Keratinocyte (primary cell): ENCODE results near the gene CHRDL1.

Experiments used
- EZH2 ChIP-seq: IDR thresholded peaks from one replicate; pipeline ENCODE4 v1.6.1; 2012; ENCODE audit warnings: inconsistent platforms, mild to moderate bottlenecking, low read length, moderate library complexity
- TF ChIP-seq, protein P1 (sequence below), 3 experiments: IDR thresholded peaks in 1 of 3; conservative IDR thresholded peaks in 1 of 3; optimal IDR thresholded peaks in 1 of 3; 2 replicates in 2 of 3; 3 replicates in 1 of 3; pipeline versions ENCODE3 to v1.5.1; 2011; ENCODE audit warnings: low read length in 3 of 3, mild to moderate bottlenecking in 3 of 3, moderate library complexity in 2 of 3, control low read depth in 1 of 3, inconsistent platforms in 1 of 3; ENCODE audit not compliant: insufficient read depth in 2 of 3; ENCODE audit errors: extremely low read depth in 1 of 3

DNA sequence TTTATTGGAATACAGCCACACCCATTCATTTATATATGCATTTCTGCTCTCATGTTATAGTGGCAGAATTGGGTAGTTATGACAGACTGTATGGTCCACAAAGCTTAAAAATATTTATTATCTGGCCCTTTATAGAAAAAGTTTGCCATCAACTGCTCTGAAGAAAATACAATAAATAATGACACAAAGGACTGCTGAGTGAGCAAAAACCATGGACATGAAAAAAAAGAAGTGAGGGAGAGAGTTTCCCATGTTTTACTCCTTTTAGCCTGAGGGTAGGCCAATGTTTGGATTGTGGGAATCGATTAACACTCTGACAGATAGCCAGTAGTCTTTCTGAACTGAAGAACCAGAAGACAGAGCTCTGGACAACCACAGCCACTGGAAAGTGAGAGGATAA is 149.2 kb downstream of the CHRDL1 start:
- TF ChIP-seq, protein P1, sequence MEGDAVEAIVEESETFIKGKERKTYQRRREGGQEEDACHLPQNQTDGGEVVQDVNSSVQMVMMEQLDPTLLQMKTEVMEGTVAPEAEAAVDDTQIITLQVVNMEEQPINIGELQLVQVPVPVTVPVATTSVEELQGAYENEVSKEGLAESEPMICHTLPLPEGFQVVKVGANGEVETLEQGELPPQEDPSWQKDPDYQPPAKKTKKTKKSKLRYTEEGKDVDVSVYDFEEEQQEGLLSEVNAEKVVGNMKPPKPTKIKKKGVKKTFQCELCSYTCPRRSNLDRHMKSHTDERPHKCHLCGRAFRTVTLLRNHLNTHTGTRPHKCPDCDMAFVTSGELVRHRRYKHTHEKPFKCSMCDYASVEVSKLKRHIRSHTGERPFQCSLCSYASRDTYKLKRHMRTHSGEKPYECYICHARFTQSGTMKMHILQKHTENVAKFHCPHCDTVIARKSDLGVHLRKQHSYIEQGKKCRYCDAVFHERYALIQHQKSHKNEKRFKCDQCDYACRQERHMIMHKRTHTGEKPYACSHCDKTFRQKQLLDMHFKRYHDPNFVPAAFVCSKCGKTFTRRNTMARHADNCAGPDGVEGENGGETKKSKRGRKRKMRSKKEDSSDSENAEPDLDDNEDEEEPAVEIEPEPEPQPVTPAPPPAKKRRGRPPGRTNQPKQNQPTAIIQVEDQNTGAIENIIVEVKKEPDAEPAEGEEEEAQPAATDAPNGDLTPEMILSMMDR (optimal IDR thresholded peaks at IDR 0.05 in 1 of 3, IDR thresholded peaks at IDR 0.05 in 1 of 3, conservative IDR thresholded peaks at IDR 0.05 in 1 of 3; ENCODE audit: extremely low read depth in 1 of 3, insufficient read depth in 2 of 3, low read length in 3 of 3): no peak
- TF ChIP-seq EZH2: no peak
